HCT116 (cell line): ENCODE results near the gene LIG3. TPM values are rescaled to one million over a fixed set of nuclear protein-coding genes. Genes with fewer than 3 reads are reported as not detected.

Source experiments
- ATAC-seq: fragments of 200-7000 bp; cut with Tn5 transposase; 2 replicates; pipeline ENCODE4 v1.9.1; 2020; ENCODE audit warnings: mild to moderate bottlenecking, moderate library complexity
- BruUV-seq: library from RNA; stranded (reverse); fragments of 400-500 nt; replicated peaks from 2 replicates; lab custom pipeline; 2021; lab: Mats Ljungman, UMichigan
- CTCF ChIA-PET: fragments of 300-600 bp; sonication (Branson Sonifier 250); formaldehyde crosslinking; loops from one replicate; lab custom pipeline; 2021; ENCODE audit warnings: antibody characterized with exemption; lab: Charles Lee
- POLR2A ChIA-PET: fragments of 300-600, 350-600 bp; sonication (Branson Sonifier 250); formaldehyde crosslinking; loops from one replicate; lab custom pipeline; 2021; ENCODE audit warnings: antibody characterized with exemption; lab: Charles Lee
- RAD21 ChIA-PET, 2 experiments: fragments of 300-600 bp; sonication (Branson Sonifier 250); formaldehyde crosslinking; loops; one replicate each; lab custom pipeline; 2023; ENCODE audit warnings: low total read pairs in 2 of 2; ENCODE audit not compliant: uncharacterized antibody in 2 of 2, unreplicated experiment in 2 of 2, low non-redundant PET in 1 of 2; lab: Charles Lee
- DNase-seq: peaks from one replicate; pipeline ENCODE4 v3.0.0-alpha.2; 2010; ENCODE audit warnings: low read depth, low spot score
- H2AFZ ChIP-seq: fragments of 200-600 bp; shearing (Covaris generic), sonication (generic); 2 replicates; pipeline ENCODE4 v1.6.1; 2017; ENCODE audit warnings: low read depth, mixed run types, mixed read lengths, antibody characterized with exemption, low read length; ENCODE audit not compliant: poor library complexity, severe bottlenecking
- H3K27ac ChIP-seq: 2 replicates; pipeline ENCODE4 v1.5.1; 2012; ENCODE audit warnings: low read depth, low read length
- H3K27me3 ChIP-seq: fragments of 200-600 bp; sonication (generic); 2 replicates; pipeline ENCODE4 v1.6.1; 2016; ENCODE audit warnings: mixed run types, low read length, mixed read lengths; ENCODE audit not compliant: insufficient read depth
- H3K36me3 ChIP-seq, 2 experiments: fragments of 200-500 bp in 1 of 2; fragments of 200-600 bp in 1 of 2; sonication (Bioruptor generic) in 1 of 2; sonication (generic) in 1 of 2; 2 replicates each; pipeline versions ENCODE4 v1.5.1 to v1.6.1; 2014 to 2016; ENCODE audit warnings: low read length in 2 of 2, inconsistent platforms in 1 of 2, mixed read lengths in 1 of 2, mixed run types in 1 of 2; ENCODE audit not compliant: insufficient read depth in 2 of 2, control insufficient read depth in 1 of 2
- H3K4me1 ChIP-seq, 2 experiments: fragments of 200-600 bp in 1 of 2; sonication (generic) in 1 of 2; 2 replicates each; pipeline versions ENCODE4 v1.5.1 to v1.6.1; 2012 to 2017; ENCODE audit warnings: low read length in 2 of 2, inconsistent platforms in 1 of 2, mild to moderate bottlenecking in 1 of 2, mixed read lengths in 1 of 2, mixed run types in 1 of 2, moderate library complexity in 1 of 2; ENCODE audit not compliant: insufficient read depth in 2 of 2, control insufficient read depth in 1 of 2
- H3K4me2 ChIP-seq: fragments of 200-600 bp; sonication (generic); 2 replicates; pipeline ENCODE4 v1.6.1; 2017; ENCODE audit warnings: mixed run types, low read length, mixed read lengths
- H3K4me3 ChIP-seq, 2 experiments: fragments of 200-600 bp in 1 of 2; sonication (generic) in 1 of 2; replicated peaks in 1 of 2; 2 replicates each; pipeline ENCODE4 v1.5.1; 2011 to 2016; ENCODE audit warnings: low read length in 2 of 2, control low read depth in 1 of 2, low read depth in 1 of 2, mild to moderate bottlenecking in 1 of 2, mixed read lengths in 1 of 2, mixed run types in 1 of 2
- H3K79me2 ChIP-seq: fragments of 200-600 bp; sonication (generic); 2 replicates; pipeline ENCODE4 v1.6.1; 2017; ENCODE audit warnings: mild to moderate bottlenecking, mixed run types, low read length, moderate library complexity, mixed read lengths; ENCODE audit not compliant: insufficient read depth
- H3K9ac ChIP-seq: fragments of 200-600 bp; sonication (generic); 2 replicates; pipeline ENCODE4 v1.6.1; 2016; ENCODE audit warnings: low read length, mixed read lengths
- H3K9me2 ChIP-seq: fragments of 200-600 bp; sonication (generic), shearing (Covaris generic); 2 replicates; pipeline ENCODE4 v1.6.1; 2017; ENCODE audit warnings: mixed run types, mild to moderate bottlenecking, moderate library complexity; ENCODE audit not compliant: insufficient read depth
- H3K9me3 ChIP-seq, 2 experiments: fragments of 200-500 bp in 1 of 2; fragments of 200-600 bp in 1 of 2; sonication (Bioruptor generic) in 1 of 2; sonication (generic) in 1 of 2; 2 replicates each; pipeline ENCODE4 v1.6.1; 2014 to 2017; ENCODE audit warnings: low read length in 2 of 2, mixed read lengths in 2 of 2, inconsistent platforms in 1 of 2, low read depth in 1 of 2, mild to moderate bottlenecking in 1 of 2, mixed run types in 1 of 2, moderate library complexity in 1 of 2; ENCODE audit not compliant: control insufficient read depth in 1 of 2, insufficient read depth in 1 of 2
- H4K20me1 ChIP-seq: fragments of 200-600 bp; sonication (generic), shearing (Covaris generic); 2 replicates; pipeline ENCODE4 v1.6.1; 2017; ENCODE audit warnings: mixed run types, mild to moderate bottlenecking, moderate library complexity; ENCODE audit not compliant: insufficient read depth
- FOSL1 ChIP-seq: IDR thresholded peaks from 2 replicates; pipeline ENCODE4 v1.6.1; 2012; ENCODE audit warnings: low read depth
- JUND ChIP-seq: IDR thresholded peaks from 2 replicates; pipeline ENCODE4 v1.6.1; 2012
- intact Hi-C: fragments of 100-400 bp; cut with micrococcal nuclease; formaldehyde crosslinking; loops from 2 replicates; pipeline ENCODE4 v1.10.0; 2022
- total RNA-seq: library from RNA; stranded (reverse); gene quantifications from one replicate; pipeline ENCODE4 v1.2.1, GENCODE V29; 2021; ENCODE audit not compliant: unreplicated experiment
- TF ChIP-seq, protein P1 (sequence below): IDR thresholded peaks from 2 replicates; pipeline ENCODE4 v1.6.1; 2011; ENCODE audit warnings: mild to moderate bottlenecking, low read length, moderate library complexity; ENCODE audit not compliant: insufficient replicate concordance; ENCODE audit errors: extremely low read depth
- TF ChIP-seq, protein P2 (sequence below): IDR thresholded peaks from 2 replicates; pipeline ENCODE4 v1.6.1; 2012

The LIG3 gene
- total RNA-seq, 1 experiment from 2014 or later = 49.4 TPM

DNA sequence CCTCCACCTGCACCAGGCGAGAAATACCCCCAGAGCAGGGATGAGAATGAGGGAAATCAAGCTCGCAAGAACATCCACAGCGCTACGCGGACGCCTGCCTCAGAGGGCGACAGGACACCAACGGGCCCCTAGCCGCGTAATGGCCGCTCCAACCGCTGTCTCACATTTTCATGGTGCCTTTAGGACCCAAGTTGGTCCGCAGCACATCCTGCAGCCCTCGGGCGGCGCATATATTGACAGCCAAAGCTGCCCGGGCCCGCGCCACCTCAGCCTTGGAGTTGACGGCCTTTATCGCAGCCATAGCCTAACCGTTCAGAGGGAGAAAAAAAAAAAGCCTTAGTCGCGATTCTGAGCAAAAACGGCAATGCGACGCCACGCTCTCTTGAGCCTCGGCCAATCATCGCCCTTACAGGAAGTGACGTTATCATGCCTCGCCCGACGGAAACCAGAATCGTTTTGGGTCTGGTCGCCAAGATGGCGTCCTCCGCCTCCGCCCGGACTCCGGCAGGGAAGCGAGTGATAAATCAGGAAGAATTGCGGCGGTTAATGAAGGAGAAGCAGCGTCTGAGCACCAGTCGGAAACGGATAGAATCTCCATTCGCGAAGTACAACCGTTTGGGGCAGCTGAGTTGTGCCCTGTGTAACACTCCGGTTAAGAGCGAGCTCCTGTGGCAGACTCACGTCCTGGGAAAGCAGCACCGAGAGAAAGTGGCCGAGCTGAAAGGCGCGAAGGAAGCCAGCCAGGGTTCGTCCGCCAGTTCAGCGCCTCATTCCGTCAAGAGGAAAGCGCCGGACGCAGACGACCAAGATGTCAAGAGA is 19.0 kb upstream of the LIG3 start, which contains the start of the genes CCT6B and ZNF830 (continued):
- TF ChIP-seq, protein P1, sequence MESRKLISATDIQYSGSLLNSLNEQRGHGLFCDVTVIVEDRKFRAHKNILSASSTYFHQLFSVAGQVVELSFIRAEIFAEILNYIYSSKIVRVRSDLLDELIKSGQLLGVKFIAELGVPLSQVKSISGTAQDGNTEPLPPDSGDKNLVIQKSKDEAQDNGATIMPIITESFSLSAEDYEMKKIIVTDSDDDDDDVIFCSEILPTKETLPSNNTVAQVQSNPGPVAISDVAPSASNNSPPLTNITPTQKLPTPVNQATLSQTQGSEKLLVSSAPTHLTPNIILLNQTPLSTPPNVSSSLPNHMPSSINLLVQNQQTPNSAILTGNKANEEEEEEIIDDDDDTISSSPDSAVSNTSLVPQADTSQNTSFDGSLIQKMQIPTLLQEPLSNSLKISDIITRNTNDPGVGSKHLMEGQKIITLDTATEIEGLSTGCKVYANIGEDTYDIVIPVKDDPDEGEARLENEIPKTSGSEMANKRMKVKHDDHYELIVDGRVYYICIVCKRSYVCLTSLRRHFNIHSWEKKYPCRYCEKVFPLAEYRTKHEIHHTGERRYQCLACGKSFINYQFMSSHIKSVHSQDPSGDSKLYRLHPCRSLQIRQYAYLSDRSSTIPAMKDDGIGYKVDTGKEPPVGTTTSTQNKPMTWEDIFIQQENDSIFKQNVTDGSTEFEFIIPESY = no peak

GRCh38 chr17:34974179-34974578 is 6.1 kb upstream of the LIG3 start:
- POLR2A ChIA-PET = no interaction called here
- Histone ChIP-seq H3K9me2 (no peaks in the 10 kb centered on the region), H4K20me1 (no peaks in the 10 kb centered on the region), H3K4me3 (no peak overlapping the region), H3K36me3 (no peaks in the 10 kb centered on the region), H3K27me3 (no peaks in the 10 kb centered on the region), H3K4me2 (no peak overlapping the region), H2AFZ (no peak overlapping the region), H3K9ac (no peak overlapping the region), H3K4me1 (peaks cover 0 to 1% of the 10 kb centered on the region in 2 experiments; a peak in 2 of 4 replicates), H3K27ac (no peak overlapping the region), H3K9me3 (no peaks in the 10 kb centered on the region), H3K79me2 (no peaks in the 10 kb centered on the region)
- no TSS peak for BruUV-seq
- CTCF ChIA-PET = no interaction called here
- DNase-seq (no peak), ATAC-seq (no peak)
- no peak for TF ChIP-seq FOSL1
- TF ChIP-seq, protein P2, sequence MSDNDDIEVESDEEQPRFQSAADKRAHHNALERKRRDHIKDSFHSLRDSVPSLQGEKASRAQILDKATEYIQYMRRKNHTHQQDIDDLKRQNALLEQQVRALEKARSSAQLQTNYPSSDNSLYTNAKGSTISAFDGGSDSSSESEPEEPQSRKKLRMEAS = no peak
- no peak for TF ChIP-seq JUND
- intact Hi-C loops = no loop called here
- RAD21 ChIA-PET = no interaction called here
